Measurements from ENCODE around the gene NPFF. TPM values are rescaled to one million over a fixed set of nuclear protein-coding genes. Genes with fewer than 3 reads are reported as not detected.
"Not testable (repeated sequence)": the region's sequence is repeated elsewhere in the genome, so short reads cannot be mapped to it uniquely, and the experiment has no call there.

NPFF gene, protein sequence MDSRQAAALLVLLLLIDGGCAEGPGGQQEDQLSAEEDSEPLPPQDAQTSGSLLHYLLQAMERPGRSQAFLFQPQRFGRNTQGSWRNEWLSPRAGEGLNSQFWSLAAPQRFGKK
- total RNA-seq, result not detected

DNA sequence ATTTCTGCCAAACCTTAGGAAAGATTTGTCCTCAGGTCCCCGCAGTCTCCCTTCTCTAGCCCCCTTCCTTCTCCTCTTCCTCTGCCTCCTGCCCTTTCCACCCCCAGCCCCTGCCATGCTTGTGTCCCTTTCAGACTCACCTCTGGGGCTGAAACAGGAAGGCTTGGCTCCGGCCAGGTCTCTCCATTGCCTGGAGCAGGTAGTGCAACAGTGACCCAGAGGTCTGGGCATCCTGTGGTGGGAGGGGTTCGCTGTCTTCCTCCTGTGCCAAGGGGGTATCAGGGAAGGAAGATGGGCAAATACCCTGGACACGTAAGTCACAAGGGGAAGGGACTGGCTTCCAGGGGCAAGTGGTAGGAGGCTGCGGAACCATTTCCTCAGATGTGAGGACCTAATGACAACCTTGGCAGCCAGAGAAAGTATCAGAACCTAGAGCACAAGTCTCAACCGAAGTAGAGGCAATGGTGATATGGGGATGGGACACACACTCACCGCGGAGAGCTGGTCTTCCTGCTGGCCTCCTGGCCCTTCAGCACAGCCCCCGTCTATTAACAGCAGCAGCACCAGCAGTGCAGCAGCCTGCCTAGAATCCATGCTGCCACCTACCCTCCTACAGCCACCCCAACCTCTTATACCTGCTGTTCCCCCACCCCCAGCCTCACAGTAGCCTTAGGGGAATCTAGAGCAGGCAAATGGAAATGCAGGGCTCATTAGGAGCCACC lies at the start of gene NPFF:
NPFF (minus strand) TSS at position 604 of the 722 bp plus-strand sequence; CDS start at position 594, 10 bp downstream.
- whole genome bisulfite sequencing, 2 donors, result 83 to 86% methylated on average over 9 of the region's 9 CpGs
- intact Hi-C loops (cut with DNase I; ENCODE audit: low total_unique reads), result no loop called here
- DNase-seq (ENCODE audit: low spot score in 2 of 2), result peak in 1 of 2 donors; percentile 61
- H3K4me3 ChIP-seq (ENCODE audit: low read depth, poor library complexity, severe bottlenecking), result no peak within 1 kb of the TSS
- TF ChIP-seq POLR2A (IDR thresholded peaks at IDR 0.05), result no peak
- TF ChIP-seq, protein P1, sequence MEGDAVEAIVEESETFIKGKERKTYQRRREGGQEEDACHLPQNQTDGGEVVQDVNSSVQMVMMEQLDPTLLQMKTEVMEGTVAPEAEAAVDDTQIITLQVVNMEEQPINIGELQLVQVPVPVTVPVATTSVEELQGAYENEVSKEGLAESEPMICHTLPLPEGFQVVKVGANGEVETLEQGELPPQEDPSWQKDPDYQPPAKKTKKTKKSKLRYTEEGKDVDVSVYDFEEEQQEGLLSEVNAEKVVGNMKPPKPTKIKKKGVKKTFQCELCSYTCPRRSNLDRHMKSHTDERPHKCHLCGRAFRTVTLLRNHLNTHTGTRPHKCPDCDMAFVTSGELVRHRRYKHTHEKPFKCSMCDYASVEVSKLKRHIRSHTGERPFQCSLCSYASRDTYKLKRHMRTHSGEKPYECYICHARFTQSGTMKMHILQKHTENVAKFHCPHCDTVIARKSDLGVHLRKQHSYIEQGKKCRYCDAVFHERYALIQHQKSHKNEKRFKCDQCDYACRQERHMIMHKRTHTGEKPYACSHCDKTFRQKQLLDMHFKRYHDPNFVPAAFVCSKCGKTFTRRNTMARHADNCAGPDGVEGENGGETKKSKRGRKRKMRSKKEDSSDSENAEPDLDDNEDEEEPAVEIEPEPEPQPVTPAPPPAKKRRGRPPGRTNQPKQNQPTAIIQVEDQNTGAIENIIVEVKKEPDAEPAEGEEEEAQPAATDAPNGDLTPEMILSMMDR (IDR thresholded peaks at IDR 0.05), result no peak

DNA sequence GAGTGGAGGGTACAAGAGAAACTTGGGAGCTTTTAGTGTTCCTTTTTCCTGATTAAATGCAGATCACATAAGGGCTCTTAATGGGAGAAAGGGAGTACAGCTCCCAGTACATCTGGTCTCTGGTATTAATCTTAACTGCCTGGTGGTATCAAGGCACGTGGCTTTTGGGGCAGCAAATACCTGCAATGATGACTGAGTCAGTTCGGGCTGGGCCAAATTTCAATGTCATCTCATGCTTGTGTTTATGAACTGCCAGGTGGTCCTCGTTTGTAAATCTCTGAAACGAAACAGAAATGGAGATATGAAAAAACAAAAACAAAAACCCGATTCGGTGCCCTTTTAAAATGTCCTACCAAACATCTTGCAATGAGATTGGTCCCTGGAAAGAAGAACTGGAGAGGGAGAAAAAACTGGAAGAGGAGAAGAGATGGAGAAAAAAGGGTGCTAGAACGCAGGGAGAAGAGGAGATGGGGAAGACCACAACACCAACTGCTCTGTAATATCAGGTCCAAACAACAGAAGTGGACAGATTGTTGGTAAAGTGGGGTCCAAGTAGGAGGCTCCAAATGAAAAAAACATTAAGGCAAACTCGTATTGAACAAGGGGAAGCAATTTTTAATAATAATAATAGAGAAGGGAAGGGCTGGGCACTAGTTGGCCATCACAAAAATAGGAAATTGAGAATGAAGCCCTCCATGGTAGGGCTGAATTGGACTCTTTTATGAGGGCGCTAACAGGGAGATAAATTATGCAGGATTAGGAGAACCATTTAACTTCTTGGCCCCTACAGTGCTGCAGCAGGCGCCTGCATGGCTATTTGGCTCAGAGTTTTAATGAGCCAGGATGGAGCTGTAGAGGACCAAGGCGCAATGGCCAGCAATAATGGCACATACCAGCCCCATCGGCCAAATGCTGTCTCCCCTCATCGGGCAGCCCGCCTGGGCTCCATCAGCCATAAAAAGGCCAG lies 45.4 kb upstream of the NPFF start:
- TF ChIP-seq, protein P1 (IDR thresholded peaks at IDR 0.05), result no peak
- no peak for TF ChIP-seq POLR2A (IDR thresholded peaks at IDR 0.05)
- no peak for DNase-seq (ENCODE audit: low spot score in 2 of 2)
- no peak overlapping the region for H3K4me3 ChIP-seq (ENCODE audit: low read depth, poor library complexity, severe bottlenecking)
- 80 to 82% methylated on average over 14 of the region's 14 CpGs for WGBS, 2 donors
- intact Hi-C loops (cut with DNase I; ENCODE audit: low total_unique reads), result no loop called here

DNA sequence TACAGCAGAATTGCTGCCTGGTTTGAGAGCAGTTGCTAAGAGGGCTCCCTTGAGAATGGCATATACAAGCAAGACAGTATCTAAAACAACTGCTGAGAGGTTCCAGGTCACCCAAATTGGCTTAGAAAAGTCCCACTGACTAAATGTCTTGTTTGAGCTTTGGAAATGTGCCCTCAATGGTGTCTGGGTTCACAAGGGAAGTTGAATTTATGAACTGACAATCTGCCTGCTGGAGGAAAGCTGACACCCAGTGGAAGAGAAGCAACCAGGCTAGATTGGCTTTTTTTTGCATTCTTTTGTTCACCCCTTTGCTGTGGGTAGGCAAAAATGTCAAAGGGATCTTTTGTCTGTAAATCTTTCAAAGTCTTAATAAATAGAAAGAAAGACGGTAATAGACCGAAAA lies 44.6 kb upstream of the NPFF start:
- H3K4me3 ChIP-seq (ENCODE audit: low read depth, poor library complexity, severe bottlenecking), result no peak overlapping the region
- intact Hi-C loops (cut with DNase I; ENCODE audit: low total_unique reads), result no loop called here
- DNase-seq (ENCODE audit: low spot score in 2 of 2), result no peak
- no peak for TF ChIP-seq POLR2A (IDR thresholded peaks at IDR 0.05)
- TF ChIP-seq, protein P1 (IDR thresholded peaks at IDR 0.05), result no peak
- WGBS, 2 donors, result 87% methylated on average over 2 of the region's 2 CpGs

DNA sequence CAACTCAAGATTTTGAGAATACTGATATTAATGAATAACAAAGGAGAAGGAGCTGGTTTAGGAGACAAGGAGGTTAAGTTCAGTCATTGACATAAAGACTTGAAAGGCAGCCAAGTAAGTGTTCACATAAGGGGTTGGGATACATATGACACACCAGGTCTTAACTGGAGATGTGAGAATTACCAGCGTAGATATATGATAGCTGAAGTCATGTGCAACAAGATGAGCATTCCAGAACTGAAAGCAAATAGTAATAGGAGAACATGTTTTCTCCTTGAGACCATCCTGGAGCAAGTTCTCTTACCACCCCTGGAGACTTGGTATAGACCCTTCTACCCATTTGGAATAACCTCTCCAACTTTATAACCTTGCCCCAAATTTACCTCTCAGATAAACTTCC lies 43.3 kb upstream of the NPFF start:
- no peak for DNase-seq (ENCODE audit: low spot score in 2 of 2)
- TF ChIP-seq, protein P1 (IDR thresholded peaks at IDR 0.05), result no peak
- TF ChIP-seq POLR2A (IDR thresholded peaks at IDR 0.05), result no peak
- 86 to 94% methylated on average over 1 of the region's 1 CpG for WGBS, 2 donors
- no peak overlapping the region for H3K4me3 ChIP-seq (ENCODE audit: low read depth, poor library complexity, severe bottlenecking)
- intact Hi-C loops (cut with DNase I; ENCODE audit: low total_unique reads), result no loop called here

DNA sequence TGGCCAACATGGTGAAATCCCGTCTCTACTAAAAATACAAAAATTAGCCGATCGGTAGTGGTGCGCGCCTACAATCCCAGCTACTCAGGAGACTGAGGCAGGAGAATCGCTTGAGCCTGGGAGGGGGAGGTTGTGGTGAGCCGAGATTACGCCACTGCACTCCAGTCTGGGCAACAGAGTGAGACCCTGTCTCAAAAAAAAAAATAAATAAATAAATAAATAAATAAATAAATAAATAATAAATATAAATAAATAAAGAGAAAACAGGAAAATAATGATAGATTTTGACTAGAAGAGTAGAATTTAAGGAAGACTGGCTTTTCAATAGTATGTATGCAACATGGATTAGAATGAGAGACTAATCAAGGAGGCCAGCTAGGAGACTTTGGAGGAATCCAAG lies 42.8 kb upstream of the NPFF start:
- H3K4me3 ChIP-seq (ENCODE audit: low read depth, poor library complexity, severe bottlenecking); DNase-seq (ENCODE audit: low spot score in 2 of 2); intact Hi-C loops (cut with DNase I; ENCODE audit: low total_unique reads): not testable (repeated sequence)
- 95 to 98% methylated on average over 8 of the region's 8 CpGs for WGBS, 2 donors

DNA sequence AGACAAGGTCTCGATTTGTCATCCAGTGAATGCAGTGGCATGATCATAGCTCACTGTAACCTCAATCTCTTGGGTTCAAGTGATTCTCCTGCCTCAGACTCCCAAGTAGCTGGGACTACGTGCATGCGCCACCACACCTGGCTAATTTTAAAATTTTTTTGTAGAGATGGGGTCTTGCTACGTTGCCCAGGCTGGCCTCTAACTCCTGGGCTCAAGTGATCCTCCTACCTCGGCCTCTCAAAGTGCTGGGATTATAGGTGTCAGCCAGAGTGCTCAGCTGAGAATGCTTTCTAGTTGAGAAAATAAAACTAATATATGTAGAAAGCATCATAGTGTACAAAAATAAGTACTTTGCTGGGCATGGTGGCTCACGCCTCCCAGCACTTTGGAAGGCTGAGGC lies 41.1 kb upstream of the NPFF start:
- WGBS, 2 donors, result 97 to 99% methylated on average over 6 of the region's 6 CpGs
- intact Hi-C loops (cut with DNase I; ENCODE audit: low total_unique reads); DNase-seq (ENCODE audit: low spot score in 2 of 2); H3K4me3 ChIP-seq (ENCODE audit: low read depth, poor library complexity, severe bottlenecking): not testable (repeated sequence)
